Stimulated activated naive B cell treated with anti-CD40 and anti-IgM and Interleukin-4, amounts not matched to agents 10 μg/mL and 1 μg/mL and 100 μg/mL, for 72 hours (primary cell): ENCODE results near the gene DHX30.
"Not testable (repeated sequence)": the region's sequence is repeated elsewhere in the genome, so short reads cannot be mapped to it uniquely, and the experiment has no call there.

Source experiments
- ATAC-seq, 2 donors: fragments of 150-1000 bp; cut with Tn5 transposase; replicated peaks; 2 replicates each; pipeline ENCODE4 v1.10.0; 2021; ENCODE audit warnings: moderate library complexity in 1 of 2
- DNase-seq: peaks from one replicate; pipeline ENCODE4 v3.0.0; 2021
- H3K27ac Mint-ChIP-seq: one replicate; pipeline ENCODE4 v1.8.0; 2022; ENCODE audit warnings: mild to moderate bottlenecking, mixed read lengths
- H3K27me3 Mint-ChIP-seq, 2 donors: one replicate each; pipeline ENCODE4 v1.8.0; 2022; ENCODE audit warnings: mixed read lengths in 2 of 2
- H3K36me3 Mint-ChIP-seq, 2 donors: one replicate each; pipeline ENCODE4 v1.8.0; 2022; ENCODE audit warnings: mixed read lengths in 2 of 2, mild to moderate bottlenecking in 1 of 2
- H3K4me1 Mint-ChIP-seq, 2 donors: one replicate each; pipeline ENCODE4 v1.8.0; 2022; ENCODE audit warnings: mixed read lengths in 2 of 2, mild to moderate bottlenecking in 1 of 2
- H3K4me3 Mint-ChIP-seq, 2 donors: one replicate each; pipeline ENCODE4 v1.8.0; 2022; ENCODE audit warnings: mild to moderate bottlenecking in 2 of 2, mixed read lengths in 2 of 2, moderate library complexity in 1 of 2
- H3K9me3 Mint-ChIP-seq, 2 donors: one replicate each; pipeline ENCODE4 v1.8.0; 2022; ENCODE audit warnings: mixed read lengths in 2 of 2, mild to moderate bottlenecking in 1 of 2

DHX30 gene

DNA sequence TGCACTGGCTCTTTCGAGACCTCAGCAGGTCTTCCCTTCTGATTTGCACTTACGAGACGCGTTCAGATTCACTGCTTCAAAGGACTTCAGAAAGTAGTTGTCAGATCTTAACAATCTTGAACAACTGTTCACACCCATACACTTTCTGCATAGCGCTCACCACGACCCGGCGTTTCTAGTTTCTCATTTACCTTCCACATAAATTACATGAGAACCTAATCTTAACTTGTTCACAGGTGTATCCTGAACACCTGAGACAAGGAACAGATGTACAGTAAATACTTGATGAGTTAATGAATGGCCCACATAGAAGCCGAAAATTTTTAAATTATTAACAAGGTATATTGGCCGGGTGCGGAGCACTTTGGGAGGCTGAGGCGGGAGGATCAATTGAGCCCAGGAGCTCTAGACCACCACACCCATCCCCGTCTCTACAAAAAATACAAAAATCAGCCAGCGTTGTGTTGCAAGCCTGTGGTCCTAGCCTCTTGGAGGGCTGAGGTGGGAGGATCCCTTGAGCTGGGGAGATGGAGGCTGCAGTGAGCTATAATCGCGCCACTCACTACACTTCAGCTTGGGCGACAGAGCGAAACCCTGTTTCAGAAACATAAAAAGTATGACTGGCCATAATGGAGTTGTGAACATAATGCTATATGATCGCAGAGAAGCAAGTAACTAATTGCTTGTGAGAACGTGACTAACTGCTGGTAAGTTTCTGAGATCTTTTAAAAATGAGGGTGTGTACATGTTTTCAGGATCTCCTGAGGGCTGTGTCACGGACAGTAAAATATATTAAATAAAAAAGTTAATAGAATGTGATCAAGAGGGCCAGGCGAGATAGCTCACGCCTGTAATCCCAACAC lies 20.3 kb upstream of the DHX30 start:
- Mint-ChIP-seq H3K4me1 (peaks cover 7 to 14% of the 10 kb centered on the region in 2 donors), H3K27ac (peak overlapping the region; percentile 100), H3K4me3 (peak overlapping the region; percentile 87 to 99), H3K9me3 (no peaks in the 10 kb centered on the region), H3K27me3 (no peaks in the 10 kb centered on the region), H3K36me3 (peaks cover 1 to 7% of the 10 kb centered on the region in 2 donors)
- DNase-seq (no peak), ATAC-seq (no peak)

GRCh38 chr3:47783673-47784072 lies 19.3 kb upstream of the DHX30 start:
- Mint-ChIP-seq H3K4me1 (peaks cover 7 to 14% of the 10 kb centered on the region in 2 donors), H3K27me3 (no peaks in the 10 kb centered on the region)

DNA sequence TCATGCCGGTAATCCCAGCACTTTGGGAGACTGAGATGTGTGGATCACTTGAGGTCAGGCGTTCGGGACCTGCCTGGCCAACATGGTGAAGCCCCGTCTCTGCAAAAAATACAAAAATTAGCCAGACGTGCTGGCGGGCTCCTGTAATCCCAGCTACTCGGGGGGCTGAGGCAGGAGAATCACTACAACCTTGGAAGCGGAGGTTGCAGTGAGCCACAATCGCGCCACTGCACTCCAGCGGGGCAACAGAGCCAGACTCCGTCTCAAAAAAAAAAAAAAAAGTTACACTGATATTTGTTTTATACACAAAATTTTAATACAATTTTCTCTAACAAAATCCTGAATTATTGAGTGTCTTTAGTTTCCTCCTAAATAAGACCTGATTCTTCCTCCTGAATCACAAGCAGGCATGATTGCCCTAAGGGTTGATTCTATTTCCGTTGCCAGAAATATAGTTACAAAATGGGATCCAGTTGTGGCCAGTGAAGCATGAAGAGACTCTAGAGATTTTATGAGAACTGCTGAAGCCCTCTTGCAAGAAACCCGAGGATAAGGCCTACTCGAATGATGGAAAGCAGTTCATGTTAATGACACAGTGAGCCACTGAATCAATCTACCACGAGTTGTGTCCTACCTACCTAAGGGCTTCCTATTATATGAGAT lies 11.6 kb upstream of the DHX30 start:
- H3K4me3 Mint-ChIP-seq: no peak overlapping the region
- no peaks in the 10 kb centered on the region for H3K9me3 Mint-ChIP-seq
- no peak overlapping the region for H3K27ac Mint-ChIP-seq
- DNase-seq (no peak), ATAC-seq (no peak)
- H3K36me3 Mint-ChIP-seq: peaks cover 0 to 1% of the 10 kb centered on the region in 2 donors
- no peaks in the 10 kb centered on the region for H3K27me3 Mint-ChIP-seq
- H3K4me1 Mint-ChIP-seq: no peaks in the 10 kb centered on the region

More at GRCh38 chr3:47783673-47784072, 19.3 kb upstream of the DHX30 start:
- H3K9me3 Mint-ChIP-seq: no peaks in the 10 kb centered on the region
- no peak overlapping the region for H3K4me3 Mint-ChIP-seq
- H3K36me3 Mint-ChIP-seq: peaks cover 1 to 7% of the 10 kb centered on the region in 2 donors
- ATAC-seq: no peak
- no peak for DNase-seq
- H3K27ac Mint-ChIP-seq: no peak overlapping the region

DNA sequence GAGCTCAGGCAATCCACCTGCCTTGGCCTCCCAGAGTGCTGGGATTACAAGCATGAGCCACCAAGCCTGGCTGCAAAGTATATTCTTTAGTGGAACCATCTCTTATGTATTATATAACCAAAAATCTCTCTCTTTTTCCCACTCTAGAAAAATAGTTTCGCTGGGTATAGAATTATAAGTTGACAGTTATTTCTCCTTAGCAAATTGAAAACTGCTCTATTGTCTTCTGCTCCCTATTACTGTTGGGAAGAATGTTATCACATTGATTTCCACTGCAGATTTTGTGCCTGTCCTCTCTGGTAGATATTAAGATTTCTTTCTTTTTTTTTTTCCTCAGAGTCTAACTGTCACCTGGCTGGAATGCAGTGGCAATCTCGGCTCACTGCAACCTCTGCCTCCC lies 10.2 kb upstream of the DHX30 start:
- DNase-seq: no peak
- no peak for ATAC-seq

DNA sequence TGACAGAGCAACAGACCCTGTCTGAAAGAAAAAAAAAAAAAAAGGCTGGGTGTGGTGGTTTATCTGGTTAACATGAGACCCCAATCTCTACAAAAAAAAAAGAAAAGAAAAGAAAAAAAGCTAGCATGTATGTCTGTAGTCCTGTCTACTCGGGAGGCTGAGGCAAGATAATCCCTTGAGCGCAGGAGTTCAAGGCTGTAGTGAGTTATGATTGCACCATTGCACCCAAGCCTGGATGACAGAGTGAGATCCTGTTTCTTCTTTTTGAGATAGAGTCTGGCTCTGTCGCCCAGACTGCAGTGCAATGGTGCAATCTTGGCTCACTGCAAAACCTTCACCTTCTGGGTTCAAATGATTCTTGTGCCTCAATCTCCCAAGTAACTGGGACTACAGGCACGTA lies 8.4 kb upstream of the DHX30 start:
- no peak for DNase-seq
- Mint-ChIP-seq H3K27me3 (no peaks in the 10 kb centered on the region), H3K4me1 (no peaks in the 10 kb centered on the region), H3K27ac (no peak overlapping the region), H3K4me3 (no peak overlapping the region), H3K36me3 (peaks cover 0 to 1% of the 10 kb centered on the region in 2 donors), H3K9me3 (no peaks in the 10 kb centered on the region)
- ATAC-seq: no peak

More for the DNA sequence above, 10.2 kb upstream of the DHX30 start:
- H3K4me1 Mint-ChIP-seq: no peaks in the 10 kb centered on the region
- H3K36me3 Mint-ChIP-seq: peaks cover 0 to 1% of the 10 kb centered on the region in 2 donors
- no peak overlapping the region for H3K4me3 Mint-ChIP-seq
- no peak overlapping the region for H3K27ac Mint-ChIP-seq
- no peaks in the 10 kb centered on the region for H3K9me3 Mint-ChIP-seq
- no peaks in the 10 kb centered on the region for H3K27me3 Mint-ChIP-seq

DNA sequence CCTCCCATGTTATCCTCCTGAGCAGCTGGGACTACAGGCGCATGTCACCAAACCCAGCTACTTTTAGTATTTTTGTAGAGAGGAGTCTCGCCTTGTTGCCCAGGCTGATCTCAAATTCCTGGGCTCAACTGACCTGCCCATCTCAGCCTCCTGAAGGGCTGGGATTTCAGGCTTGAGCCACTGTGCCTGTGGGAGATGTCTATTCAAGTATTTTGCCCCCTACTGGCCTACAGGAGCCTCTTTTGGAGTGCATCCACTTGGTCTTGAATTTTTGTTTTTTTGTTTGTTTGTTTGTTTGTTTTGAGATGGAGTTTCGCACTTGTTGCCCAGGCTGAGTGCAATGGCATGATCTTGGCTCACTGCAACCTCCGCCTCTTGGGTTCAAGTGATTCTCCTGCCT lies 3.2 kb upstream of the DHX30 start:
- no peak for DNase-seq
- no peaks in the 10 kb centered on the region for H3K27me3 Mint-ChIP-seq
- H3K4me3 Mint-ChIP-seq: no peak overlapping the region
- no peaks in the 10 kb centered on the region for H3K9me3 Mint-ChIP-seq
- no peak for ATAC-seq
- peaks cover 8 to 11% of the 10 kb centered on the region in 2 donors for H3K4me1 Mint-ChIP-seq
- H3K36me3 Mint-ChIP-seq: no peaks in the 10 kb centered on the region
- no peak overlapping the region for H3K27ac Mint-ChIP-seq

DNA sequence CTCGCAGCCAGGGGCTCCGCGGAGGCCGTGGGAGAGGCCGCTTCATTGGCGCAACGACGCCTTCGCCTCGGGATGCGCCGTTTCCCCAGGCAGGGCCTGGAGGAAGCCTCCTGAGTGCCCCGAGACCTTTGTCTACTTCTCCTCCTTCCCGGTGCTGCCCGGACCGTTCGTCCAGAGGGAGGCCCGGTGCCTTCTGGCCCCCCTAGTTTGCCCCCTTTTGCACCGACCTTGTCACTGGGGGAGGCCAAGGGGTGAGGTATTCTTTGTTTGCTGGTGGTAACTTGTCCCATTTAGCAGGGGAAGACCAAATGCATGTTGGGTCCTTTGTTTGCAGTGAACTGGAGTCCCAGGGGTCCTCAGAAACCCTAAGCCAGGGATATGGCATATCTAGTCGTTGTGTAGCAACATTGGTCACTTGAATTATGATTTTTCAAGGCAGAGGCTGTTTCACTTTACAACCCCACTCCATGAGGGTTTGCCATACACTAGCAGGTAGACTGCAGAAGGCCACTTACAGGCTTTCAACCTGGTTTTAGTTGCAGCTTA lies 615 bp downstream of the DHX30 start:
- peak overlapping the region; percentile 97 for H3K4me3 Mint-ChIP-seq
- H3K27ac Mint-ChIP-seq: peak overlapping the region; percentile 97
- peaks cover 0 to 3% of the 10 kb centered on the region in 2 donors for H3K36me3 Mint-ChIP-seq
- peak in 1 of 2 donors; percentile 7 for ATAC-seq
- no peaks in the 10 kb centered on the region for H3K27me3 Mint-ChIP-seq
- peaks cover 8 to 11% of the 10 kb centered on the region in 2 donors for H3K4me1 Mint-ChIP-seq
- no peaks in the 10 kb centered on the region for H3K9me3 Mint-ChIP-seq
- DNase-seq: no peak

- Mint-ChIP-seq H3K36me3 (peaks cover 0 to 3% of the 10 kb centered on the region in 2 donors), H3K4me1 (peaks cover 8 to 11% of the 10 kb centered on the region in 2 donors), H3K27ac (no peak overlapping the region), H3K27me3 (no peaks in the 10 kb centered on the region), H3K4me3 (no peak overlapping the region), H3K9me3 (no peaks in the 10 kb centered on the region)
- no peak for DNase-seq
- ATAC-seq: no peak
Measured at GRCh38 chr3:47804577-47804976, 1.6 kb downstream of the DHX30 start.

DNA sequence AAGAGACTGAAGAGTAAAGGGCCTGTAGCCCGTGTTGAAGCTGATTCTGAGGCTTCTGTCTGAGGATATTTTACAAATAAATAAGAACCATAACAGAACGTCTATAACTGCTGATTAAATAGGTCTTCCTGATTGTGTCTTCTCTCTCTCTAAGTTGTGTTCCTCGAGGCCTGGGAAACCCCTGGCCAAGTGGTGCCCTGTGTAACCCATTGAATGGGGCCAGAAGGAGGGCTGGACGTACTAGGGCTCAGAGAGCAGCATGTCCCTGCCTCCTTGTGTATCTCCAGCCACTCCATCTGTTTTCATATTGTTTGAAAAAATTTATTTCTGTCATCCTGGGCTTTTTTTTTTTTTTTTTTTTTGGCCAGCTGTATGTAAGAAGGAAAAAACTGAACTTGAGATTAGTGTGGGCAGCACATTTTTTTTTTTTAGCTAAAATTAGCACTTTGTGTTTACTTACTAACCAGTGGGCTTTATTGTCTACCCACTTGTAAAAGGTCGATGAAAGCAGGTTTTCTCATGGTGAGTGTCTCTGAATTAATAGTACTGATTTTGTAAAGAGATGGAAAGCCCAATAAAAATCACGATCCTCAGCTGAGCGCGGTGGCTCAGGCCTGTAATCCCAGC lies 10.7 kb downstream of the DHX30 start:
- Mint-ChIP-seq H3K27me3 (no peaks in the 10 kb centered on the region), H3K27ac (no peak overlapping the region), H3K9me3 (no peaks in the 10 kb centered on the region), H3K4me3 (peak overlapping the region in 1 of 2 donors; percentile 36), H3K36me3 (peaks cover 11 to 34% of the 10 kb centered on the region in 2 donors), H3K4me1 (peaks cover 2 to 9% of the 10 kb centered on the region in 2 donors)
- DNase-seq: no peak
- ATAC-seq: peak; percentile 38 to 65

GRCh38 chr3:47817609-47818008 lies 14.7 kb downstream of the DHX30 start:
- no peak overlapping the region for H3K4me3 Mint-ChIP-seq
- H3K36me3 Mint-ChIP-seq: peaks cover 8 to 39% of the 10 kb centered on the region in 2 donors
- DNase-seq (no peak), ATAC-seq (no peak)
- no peaks in the 10 kb centered on the region for H3K27me3 Mint-ChIP-seq
- peaks cover 2 to 9% of the 10 kb centered on the region in 2 donors for H3K4me1 Mint-ChIP-seq
- peak overlapping the region; percentile 44 for H3K27ac Mint-ChIP-seq
- no peaks in the 10 kb centered on the region for H3K9me3 Mint-ChIP-seq

- Mint-ChIP-seq H3K27ac (peak overlapping the region; percentile 89), H3K4me1 (peaks cover 25 to 34% of the 10 kb centered on the region in 2 donors), H3K36me3 (peaks cover 26 to 38% of the 10 kb centered on the region in 2 donors), H3K4me3 (peak overlapping the region; percentile 88 to 89), H3K27me3 (no peaks in the 10 kb centered on the region), H3K9me3 (no peaks in the 10 kb centered on the region)
- DNase-seq: peak; percentile 79
- ATAC-seq: peak; percentile 98 to 99
Measured at GRCh38 chr3:47824541-47825473, 21.9 kb downstream of the DHX30 start.

DNA sequence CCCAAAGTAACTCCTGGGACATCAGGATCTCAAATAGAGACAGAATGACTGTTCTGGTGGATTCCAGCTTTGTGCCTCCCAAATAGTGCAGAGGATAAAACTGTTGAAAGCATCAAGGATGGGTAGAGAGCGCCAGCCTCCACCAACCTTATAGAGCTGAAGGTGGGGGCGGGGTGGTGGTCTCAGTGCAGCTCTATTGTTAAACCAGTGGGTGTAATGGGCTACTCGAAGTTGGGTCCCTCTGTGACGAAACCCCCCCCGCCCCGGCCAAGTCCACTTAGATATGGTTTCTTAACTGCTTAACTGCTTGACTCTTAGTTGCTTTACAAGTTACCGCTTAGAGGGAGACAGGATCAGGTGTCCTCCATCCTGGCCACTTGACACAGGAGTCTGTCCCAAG lies 22.7 kb downstream of the DHX30 start:
- Mint-ChIP-seq H3K27me3 (no peaks in the 10 kb centered on the region), H3K36me3 (peaks cover 28 to 33% of the 10 kb centered on the region in 2 donors), H3K4me3 (peak overlapping the region; percentile 88 to 89), H3K27ac (peak overlapping the region; percentile 89), H3K9me3 (no peaks in the 10 kb centered on the region), H3K4me1 (peaks cover 25 to 34% of the 10 kb centered on the region in 2 donors)
- no peak for DNase-seq
- no peak for ATAC-seq

DNA sequence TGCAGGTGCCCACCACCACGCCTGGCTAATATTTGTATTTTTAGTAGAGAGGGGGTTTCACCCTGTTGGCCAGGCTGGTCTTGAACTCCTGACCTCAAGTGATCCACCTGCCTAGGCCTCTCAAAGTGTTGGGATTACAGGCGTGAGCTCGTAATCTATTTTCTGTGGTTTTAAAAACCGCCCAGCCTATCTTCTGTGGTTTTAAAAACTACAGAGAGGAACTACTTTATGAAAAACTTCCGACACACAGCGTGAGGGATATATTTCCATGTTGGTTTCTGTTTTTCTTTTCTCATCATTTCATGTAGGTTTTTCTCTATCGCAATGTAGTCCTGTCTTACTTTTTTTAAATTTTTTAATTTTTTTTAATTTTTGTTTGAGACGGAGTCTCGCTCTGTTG lies 26.5 kb downstream of the DHX30 start:
- H3K9me3 Mint-ChIP-seq, H3K4me3 Mint-ChIP-seq, ATAC-seq, H3K27me3 Mint-ChIP-seq, H3K27ac Mint-ChIP-seq, DNase-seq: not testable (repeated sequence)
- peaks cover 23 to 30% of the 10 kb centered on the region in 2 donors for H3K4me1 Mint-ChIP-seq
- H3K36me3 Mint-ChIP-seq: peaks cover 34 to 42% of the 10 kb centered on the region in 2 donors
